ENCODE results near the gene RB1. TPM values are rescaled to one million over a fixed set of nuclear protein-coding genes. Genes with fewer than 3 reads are reported as not detected.

The RB1 gene
- total and polyA plus RNA-seq, 2 experiments from 2014 or later: 19.5 to 22.3 TPM

- Histone ChIP-seq H3K4me2 (no peak overlapping the region), H3K4me3 (no peak overlapping the region), H4K20me1 (replicated peaks; ENCODE audit: insufficient read depth) (no peaks in the 10 kb centered on the region), H3K36me3 (ENCODE audit: insufficient read depth) (no peaks in the 10 kb centered on the region), H3K9me2 (ENCODE audit: insufficient read depth) (no peaks in the 10 kb centered on the region), H3K79me2 (replicated peaks; ENCODE audit: insufficient read depth) (no peaks in the 10 kb centered on the region), H2AFZ (no peak overlapping the region), H3K27ac (ENCODE audit: low read depth) (no peak overlapping the region), H3K4me1 (ENCODE audit: insufficient read depth) (no peaks in the 10 kb centered on the region), H3K27me3 (ENCODE audit: insufficient read depth) (no peaks in the 10 kb centered on the region), H3F3A (replicated peaks; ENCODE audit: low read depth) (no peaks in the 10 kb centered on the region)
- no peaks in the 10 kb centered on the region for H3K27me3 Mint-ChIP-seq (ENCODE audit: insufficient read depth, low read depth, poor library complexity)
- no peaks in the 10 kb centered on the region; the same call in 2 of the 3 replicates for H3K4me1 Mint-ChIP-seq
- DNase-seq (ENCODE audit: low spot score) (no peak), ATAC-seq (no peak)
- no peaks in the 10 kb centered on the region for H3K36me3 Mint-ChIP-seq (ENCODE audit: low read depth)
- no peak overlapping the region for H3K4me3 Mint-ChIP-seq
- no peak for TF ChIP-seq REST (IDR thresholded peaks at IDR 0.05; ENCODE audit: unreplicated experiment)
- TF ChIP-seq POLR2AphosphoS5 (IDR thresholded peaks at IDR 0.05; ENCODE audit: low read depth): no peak
- TF ChIP-seq STAT1 (IDR thresholded peaks at IDR 0.05; ENCODE audit: unreplicated experiment): no peak
- no peak for TF ChIP-seq CTCF (conservative IDR thresholded peaks at IDR 0.05; ENCODE audit: low read depth in 2 of 2)
- no peak for TF ChIP-seq JUNB (IDR thresholded peaks at IDR 0.05; ENCODE audit: unreplicated experiment)
- TF ChIP-seq EZH2phosphoT487 (IDR thresholded peaks at IDR 0.05; ENCODE audit: unreplicated experiment): no peak
- no peak for TF ChIP-seq NANOG (IDR thresholded peaks at IDR 0.05; ENCODE audit: borderline replicate concordance)
- no peak for TF ChIP-seq CREB1 (CRISPR knock-in tag; IDR thresholded peaks at IDR 0.05; ENCODE audit: low read depth)
- no peak for TF ChIP-seq EZH2 (IDR thresholded peaks at IDR 0.05; ENCODE audit: low read depth, unreplicated experiment)
- no peak for TF ChIP-seq ZNF114 (CRISPR knock-in tag; IDR thresholded peaks at IDR 0.05)
- no peak for TF ChIP-seq ZNF331 (CRISPR knock-in tag; IDR thresholded peaks at IDR 0.05; ENCODE audit: low read depth)
- no peak for TF ChIP-seq ETS1 (IDR thresholded peaks at IDR 0.05)
- TF ChIP-seq ZNF462 (CRISPR knock-in tag; IDR thresholded peaks at IDR 0.05): no peak
- no peak overlapping the region for H3K27ac Mint-ChIP-seq
- no peaks in the 10 kb centered on the region for H3K9me3 Mint-ChIP-seq
Measured at GRCh38 chr13:48403151-48403631, 99.6 kb downstream of the RB1 start.

All from GM23338 (cell line).